ENCODE measurements around the gene TAOK2. TPM values are rescaled to one million over a fixed set of nuclear protein-coding genes. Genes with fewer than 3 reads are reported as not detected.
"Not testable (repeated sequence)": the region's sequence is repeated elsewhere in the genome, so short reads cannot be mapped to it uniquely, and the experiment has no call there.

TAOK2 gene
- total RNA-seq, 2 experiments from 2014 or later, result 20.9 to 21.6 TPM

GRCh38 chr16:30040690-30041089 lies 67.0 kb downstream of the TAOK2 start:
- CTCF ChIA-PET, result interaction anchor here (0.6 to 1.6 kb wide), 3 partner anchors 9 to 15 kb away, joined by 6 to 7 read pairs (median 6); no protein-coding TSS in a partner anchor
- H3K4me3 Mint-ChIP-seq; DNase-seq; H3K27me3 Mint-ChIP-seq (ENCODE audit: low read depth); H3K27ac Mint-ChIP-seq; H3K4me1 Mint-ChIP-seq (ENCODE audit: low read depth); H3K36me3 Mint-ChIP-seq (ENCODE audit: low read depth); intact Hi-C loops (cut with micrococcal nuclease); H3K9me3 Mint-ChIP-seq: not testable (repeated sequence)

- Mint-ChIP-seq H3K9me3 (no peaks in the 10 kb centered on the region), H3K27me3 (ENCODE audit: low read depth) (no peaks in the 10 kb centered on the region), H3K27ac (no peak overlapping the region), H3K36me3 (ENCODE audit: low read depth) (no peaks in the 10 kb centered on the region), H3K4me3 (no peak overlapping the region), H3K4me1 (ENCODE audit: low read depth) (no peaks in the 10 kb centered on the region)
- no peak for DNase-seq
- CTCF ChIA-PET, result interaction anchor here (0.7 to 1.6 kb wide), 5 partner anchors 10 to 360 kb away, joined by 3 to 7 read pairs (median 4); no protein-coding TSS in a partner anchor
- intact Hi-C loops (cut with micrococcal nuclease), result no loop called here
Measured at GRCh38 chr16:30041841-30042240, 68.2 kb downstream of the TAOK2 start.

Other genes starting within 250 kb of the TAOK2 start
- gene C16orf54, start 227.9 kb upstream of the TAOK2 start, total RNA-seq, result 10 to 100 TPM; 11.4 to 12.1 TPM
- not detected for gene ZG16, start 195.6 kb upstream of the TAOK2 start, total RNA-seq
- 100 to 1,000 TPM; 201 to 209 TPM for gene KIF22, start 183.1 kb upstream of the TAOK2 start, total RNA-seq
- 100 to 1,000 TPM; 290 to 330 TPM for gene MAZ, start 167.3 kb upstream of the TAOK2 start, total RNA-seq
- gene PRRT2, start 161.7 kb upstream of the TAOK2 start, total RNA-seq, result under 1 TPM; 0.83 to 0.94 TPM
- gene PAGR1, start 157.7 kb upstream of the TAOK2 start, total RNA-seq, result 10 to 100 TPM; 16.9 to 19.3 TPM
- 10 to 100 TPM; 84.1 to 86.9 TPM for gene MVP, start 153.4 kb upstream of the TAOK2 start, total RNA-seq
- gene CDIPT, start 110.6 kb upstream of the TAOK2 start, total RNA-seq, result 10 to 100 TPM; 29.0 to 31.0 TPM
- gene SEZ6L2, start 74.3 kb upstream of the TAOK2 start, total RNA-seq, result under 1 TPM; 0.30 to 0.31 TPM
- gene ASPHD1, start 73.4 kb upstream of the TAOK2 start, total RNA-seq, result 1 to 10 TPM; 1.3 to 1.7 TPM
- gene KCTD13, start 47.6 kb upstream of the TAOK2 start, total RNA-seq, result 10 to 100 TPM; 25.8 to 29.4 TPM
- gene TMEM219, start 11.8 kb upstream of the TAOK2 start, total RNA-seq, result 10 to 100 TPM; 31.9 to 35.5 TPM
- gene HIRIP3, start 21.7 kb downstream of the TAOK2 start, total RNA-seq, result 10 to 100 TPM; 40.8 to 43.9 TPM
- 10 to 100 TPM; 62.0 to 65.4 TPM for gene INO80E, start 22.4 kb downstream of the TAOK2 start, total RNA-seq
- gene DOC2A, start 37.2 kb downstream of the TAOK2 start, total RNA-seq, result under 1 TPM; 0.64 to 0.86 TPM
- not detected for gene C16orf92, start 49.3 kb downstream of the TAOK2 start, total RNA-seq
- 1 to 10 TPM; 4.6 to 6.1 TPM for gene TLCD3B, start 57.4 kb downstream of the TAOK2 start, total RNA-seq
- gene ALDOA, start 91.9 kb downstream of the TAOK2 start, total RNA-seq, result 1,000 to 10,000 TPM; 1,750 to 1,795 TPM
- gene PPP4C, start 102.1 kb downstream of the TAOK2 start, total RNA-seq, result 100 to 1,000 TPM; 104 to 105 TPM
- 1 to 10 TPM; 3.6 to 4.7 TPM for gene TBX6, start 118.1 kb downstream of the TAOK2 start, total RNA-seq
- gene YPEL3, start 122.3 kb downstream of the TAOK2 start, total RNA-seq, result 10 to 100 TPM; 24.6 to 27.3 TPM
- 10 to 100 TPM in 1 of 2 experiments, 1 to 10 TPM in 1; 9.1 to 10.3 TPM for gene GDPD3, start 139.7 kb downstream of the TAOK2 start, total RNA-seq
- gene MAPK3, start 149.4 kb downstream of the TAOK2 start, total RNA-seq, result 10 to 100 TPM; 64.3 to 64.5 TPM
- gene CORO1A, start 209.7 kb downstream of the TAOK2 start, total RNA-seq, result 100 to 1,000 TPM; 855 to 866 TPM
- gene BOLA2B, start 219.8 kb downstream of the TAOK2 start, total RNA-seq, result 100 to 1,000 TPM; 160 to 173 TPM
- gene SLX1A, start 220.0 kb downstream of the TAOK2 start, total RNA-seq, result 10 to 100 TPM; 35.4 to 42.5 TPM
- gene SULT1A3, start 225.4 kb downstream of the TAOK2 start, total RNA-seq, result 1 to 10 TPM; 8.7 to 9.2 TPM